Fibroblast of lung (primary cell): ENCODE results near the gene TNFRSF18.

ENCODE experiments used
- CTCF ChIP-seq, 2 donors: IDR thresholded peaks in 1 of 2; conservative IDR thresholded peaks in 1 of 2; 1 replicate in 1 of 2; 2 replicates in 1 of 2; pipeline ENCODE4 v1.5.1; 2011 to 2012; ENCODE audit warnings: low read length in 2 of 2, control low read depth in 1 of 2, inconsistent platforms in 1 of 2, low read depth in 1 of 2, mild to moderate bottlenecking in 1 of 2
- EZH2 ChIP-seq: IDR thresholded peaks from 2 replicates; pipeline ENCODE4 v1.5.1; 2012; ENCODE audit warnings: low read length, control low read depth, mild to moderate bottlenecking; ENCODE audit errors: missing control alignments

GRCh38 chr1:1163538-1164070 is 42.8 kb downstream of the TNFRSF18 start:
- TF ChIP-seq CTCF (conservative IDR thresholded peaks at IDR 0.05 in 1 of 2, IDR thresholded peaks at IDR 0.05 in 1 of 2; ENCODE audit: low read depth in 1 of 2, low read length in 2 of 2), result no peak
- TF ChIP-seq EZH2, result no peak
